ENCODE results near the gene CSNK1G1.
A peak's percentile ranks its signal among the peaks of the same experiment; 100 is the strongest.

GRCh38 chr15:64333986-64334929 is 21.7 kb downstream of the CSNK1G1 start:
- TF ChIP-seq CTCF (IDR thresholded peaks at IDR 0.05; ENCODE audit: insufficient read depth, low read length, poor library complexity, severe bottlenecking) (peak; percentile 33), EZH2phosphoT487 (conservative IDR thresholded peaks at IDR 0.05; ENCODE audit: low read length) (no peak)
